Measurements from ENCODE around the gene SLC2A1.

The SLC2A1 gene

GRCh38 chr1:42958488-42959319, at the start of gene SLC2A1:
SLC2A1 (minus strand) TSS chr1:42958868; CDS start chr1:42958651, 217 bp downstream.
- H3K4me1 ChIP-seq (ENCODE audit: control insufficient read depth, insufficient read depth, low read length), result peaks cover 53% of the 10 kb centered on the region
- no peaks in the 10 kb centered on the region for H3K27me3 ChIP-seq (ENCODE audit: control insufficient read depth, insufficient read depth, low read length)
- H3K27ac ChIP-seq (ENCODE audit: low read depth, low read length), result peak within 1 kb of the TSS; percentile 88
- peak within 1 kb of the TSS; percentile 87 for H3K4me3 ChIP-seq (ENCODE audit: low read depth, low read length)
- no peaks in the 10 kb centered on the region for H3K9me3 ChIP-seq (ENCODE audit: control insufficient read depth, insufficient read depth, low read length)
- H3K9ac ChIP-seq (ENCODE audit: low read depth, low read length), result peak within 1 kb of the TSS; percentile 92
- peaks cover 28% of the 10 kb centered on the region for H3K36me3 ChIP-seq (ENCODE audit: control insufficient read depth, insufficient read depth, low read length)

DNA sequence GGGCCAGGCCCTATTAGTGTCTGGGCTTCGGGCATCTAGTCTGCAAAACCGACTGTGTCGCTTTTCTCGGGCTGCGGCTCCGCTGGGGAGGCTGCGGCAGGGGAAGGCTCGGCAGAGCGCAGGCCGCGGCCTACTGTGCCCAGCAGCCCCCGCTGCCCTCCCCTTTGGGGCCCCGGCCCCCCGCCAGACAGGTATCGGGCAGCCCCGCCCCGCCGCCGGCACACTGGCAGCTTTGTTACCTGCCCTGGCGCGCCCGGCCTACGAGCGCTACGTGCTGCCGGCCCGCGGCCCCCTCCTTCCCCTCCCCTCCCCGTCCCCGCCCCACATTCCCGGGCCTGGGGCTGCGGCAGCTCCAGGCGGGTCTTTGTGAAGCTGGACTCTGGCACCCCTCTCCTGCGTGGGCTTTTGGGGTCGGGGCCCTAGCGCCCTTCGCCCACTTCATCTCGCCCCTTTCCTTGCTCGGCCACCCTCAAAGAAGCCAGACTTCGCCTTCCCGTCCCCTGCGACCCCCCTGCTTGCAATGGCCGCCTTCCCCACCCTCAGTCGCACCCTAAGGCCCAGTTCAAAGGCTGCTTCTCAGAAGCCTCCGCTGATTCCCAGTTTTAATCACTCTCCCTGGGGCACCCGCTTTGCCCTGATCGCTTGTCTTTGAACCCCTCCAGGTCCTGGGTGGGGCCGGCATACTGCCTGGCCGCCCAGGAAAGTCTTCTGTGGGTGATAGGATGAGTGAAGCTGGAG, 48.9 kb upstream of the SLC2A1 start:
- Histone ChIP-seq H3K27ac (ENCODE audit: low read depth, low read length) (peak overlapping the region; percentile 99), H3K4me1 (ENCODE audit: control insufficient read depth, insufficient read depth, low read length) (peaks cover 38% of the 10 kb centered on the region), H3K4me3 (ENCODE audit: low read depth, low read length) (peak overlapping the region; percentile 41; the same call in 1 of the 2 replicates), H3K9me3 (ENCODE audit: control insufficient read depth, insufficient read depth, low read length) (no peaks in the 10 kb centered on the region), H3K9ac (ENCODE audit: low read depth, low read length) (peak overlapping the region; percentile 69), H3K27me3 (ENCODE audit: control insufficient read depth, insufficient read depth, low read length) (no peaks in the 10 kb centered on the region), H3K36me3 (ENCODE audit: control insufficient read depth, insufficient read depth, low read length) (no peaks in the 10 kb centered on the region)

DNA sequence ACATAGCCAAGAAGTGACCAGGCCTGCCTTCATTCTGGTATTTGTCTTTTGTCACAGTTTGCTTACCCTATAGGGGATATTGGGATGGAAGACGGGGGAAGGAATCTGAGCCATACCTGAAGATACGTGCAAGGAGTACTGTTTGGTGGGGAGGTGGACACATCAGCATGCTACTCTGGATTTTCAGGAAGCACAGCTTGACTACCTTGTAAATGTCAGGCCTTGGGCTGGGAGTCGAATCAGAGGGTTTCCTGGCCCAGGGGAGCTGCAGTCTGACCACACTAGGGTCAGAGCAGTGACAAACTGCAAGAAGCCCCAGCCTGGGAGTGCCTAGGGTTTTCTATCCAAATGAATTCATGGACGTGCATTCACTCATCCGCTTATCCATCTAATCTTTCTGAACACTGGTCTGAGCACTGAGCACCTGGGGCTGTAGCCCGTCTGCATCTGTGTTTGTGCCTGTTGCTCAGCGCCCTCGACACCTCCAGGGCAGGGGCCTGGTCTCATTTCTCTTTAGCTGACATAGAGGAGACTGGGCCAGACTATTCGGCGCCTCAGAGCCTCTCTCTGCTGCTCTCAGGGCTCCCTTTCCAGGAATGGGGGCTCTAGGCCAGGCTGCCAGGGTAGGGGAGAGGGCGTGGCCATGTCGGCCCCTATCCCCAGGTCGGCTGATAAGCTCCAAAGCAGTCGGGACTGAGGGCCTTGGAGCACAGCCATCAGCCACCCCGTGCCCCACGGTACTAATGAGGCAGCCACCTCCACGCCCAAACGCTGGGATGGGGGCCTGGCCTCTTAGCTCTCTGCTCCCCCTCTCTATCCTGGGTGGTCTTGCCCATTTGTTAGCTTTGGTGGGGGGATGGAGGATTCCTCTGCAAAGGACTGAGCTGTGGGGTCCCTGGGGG, 47.0 kb upstream of the SLC2A1 start:
- H3K36me3 ChIP-seq (ENCODE audit: control insufficient read depth, insufficient read depth, low read length), result no peaks in the 10 kb centered on the region
- H3K9me3 ChIP-seq (ENCODE audit: control insufficient read depth, insufficient read depth, low read length), result no peaks in the 10 kb centered on the region
- H3K27me3 ChIP-seq (ENCODE audit: control insufficient read depth, insufficient read depth, low read length), result no peaks in the 10 kb centered on the region
- H3K4me3 ChIP-seq (ENCODE audit: low read depth, low read length), result no peak overlapping the region
- H3K27ac ChIP-seq (ENCODE audit: low read depth, low read length), result peak overlapping the region; percentile 48
- 0 out of 2 replicates have a peak overlapping the region, but pooled peaks have one; percentile 32 for H3K9ac ChIP-seq (ENCODE audit: low read depth, low read length)
- peaks cover 38% of the 10 kb centered on the region for H3K4me1 ChIP-seq (ENCODE audit: control insufficient read depth, insufficient read depth, low read length)

- no peak overlapping the region for H3K4me3 ChIP-seq (ENCODE audit: low read depth, low read length)
- no peaks in the 10 kb centered on the region for H3K36me3 ChIP-seq (ENCODE audit: control insufficient read depth, insufficient read depth, low read length)
- H3K9ac ChIP-seq (ENCODE audit: low read depth, low read length), result no peak overlapping the region
- H3K27me3 ChIP-seq (ENCODE audit: control insufficient read depth, insufficient read depth, low read length), result no peaks in the 10 kb centered on the region
- peaks cover 38% of the 10 kb centered on the region for H3K4me1 ChIP-seq (ENCODE audit: control insufficient read depth, insufficient read depth, low read length)
- H3K9me3 ChIP-seq (ENCODE audit: control insufficient read depth, insufficient read depth, low read length), result no peaks in the 10 kb centered on the region
- H3K27ac ChIP-seq (ENCODE audit: low read depth, low read length), result peak overlapping the region; percentile 32
These were observed 46.2 kb upstream of the SLC2A1 start for GRCh38 chr1:43004587-43005459.

DNA sequence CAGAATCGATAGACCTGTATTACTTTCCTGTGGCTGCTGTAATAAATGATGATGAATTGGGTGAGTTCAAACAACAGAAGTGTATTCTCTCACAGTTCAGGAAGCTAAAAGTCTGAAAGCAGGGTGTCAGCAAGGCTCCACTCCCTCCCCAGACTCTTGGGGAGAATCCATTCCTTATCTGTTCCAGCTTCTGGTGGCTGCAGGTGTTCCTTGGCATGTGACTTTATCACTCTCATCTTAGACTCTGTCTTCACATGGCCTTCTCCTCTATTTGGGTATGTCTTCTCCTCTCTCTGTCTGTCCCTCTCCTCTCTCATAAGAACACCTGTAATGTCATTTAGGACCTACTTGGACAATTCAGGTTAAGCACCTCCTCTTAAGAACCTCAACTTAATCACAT, 44.1 kb upstream of the SLC2A1 start:
- no peak overlapping the region for H3K9ac ChIP-seq (ENCODE audit: low read depth, low read length)
- no peak overlapping the region for H3K27ac ChIP-seq (ENCODE audit: low read depth, low read length)
- peaks cover 21% of the 10 kb centered on the region for H3K4me1 ChIP-seq (ENCODE audit: control insufficient read depth, insufficient read depth, low read length)
- H3K9me3 ChIP-seq (ENCODE audit: control insufficient read depth, insufficient read depth, low read length), result no peaks in the 10 kb centered on the region
- H3K36me3 ChIP-seq (ENCODE audit: control insufficient read depth, insufficient read depth, low read length), result no peaks in the 10 kb centered on the region
- no peak overlapping the region for H3K4me3 ChIP-seq (ENCODE audit: low read depth, low read length)
- no peaks in the 10 kb centered on the region for H3K27me3 ChIP-seq (ENCODE audit: control insufficient read depth, insufficient read depth, low read length)

- Histone ChIP-seq H3K27ac (ENCODE audit: low read depth, low read length) (no peak overlapping the region), H3K9ac (ENCODE audit: low read depth, low read length) (no peak overlapping the region), H3K4me1 (ENCODE audit: control insufficient read depth, insufficient read depth, low read length) (peaks cover 17% of the 10 kb centered on the region), H3K9me3 (ENCODE audit: control insufficient read depth, insufficient read depth, low read length) (no peaks in the 10 kb centered on the region), H3K4me3 (ENCODE audit: low read depth, low read length) (no peak overlapping the region), H3K27me3 (ENCODE audit: control insufficient read depth, insufficient read depth, low read length) (no peaks in the 10 kb centered on the region), H3K36me3 (ENCODE audit: control insufficient read depth, insufficient read depth, low read length) (no peaks in the 10 kb centered on the region)
These were observed 43.4 kb upstream of the SLC2A1 start for GRCh38 chr1:43002116-43002515.

DNA sequence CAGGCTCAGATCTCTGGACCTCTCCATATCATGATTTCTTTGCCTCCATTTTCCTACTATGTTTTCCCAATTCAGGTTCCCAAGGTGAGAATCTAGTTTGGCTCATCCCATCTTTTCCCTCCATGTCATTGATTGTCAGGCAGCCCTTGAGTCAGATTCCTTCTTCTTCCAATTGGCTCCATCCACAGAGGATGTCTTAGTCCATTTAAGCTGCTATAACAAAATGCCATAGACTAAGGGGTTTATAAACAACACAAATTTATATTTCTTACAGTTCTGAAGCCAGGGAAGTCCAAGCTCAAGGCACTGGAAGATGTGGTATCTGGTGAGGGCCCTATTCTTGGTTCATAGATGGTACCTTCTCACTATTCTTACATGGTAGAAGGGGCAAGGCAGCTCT, 42.8 kb upstream of the SLC2A1 start:
- H3K4me3 ChIP-seq (ENCODE audit: low read depth, low read length), result no peak overlapping the region
- peaks cover 15% of the 10 kb centered on the region for H3K4me1 ChIP-seq (ENCODE audit: control insufficient read depth, insufficient read depth, low read length)
- no peak overlapping the region for H3K27ac ChIP-seq (ENCODE audit: low read depth, low read length)
- no peak overlapping the region for H3K9ac ChIP-seq (ENCODE audit: low read depth, low read length)
- H3K27me3 ChIP-seq (ENCODE audit: control insufficient read depth, insufficient read depth, low read length), result no peaks in the 10 kb centered on the region
- no peaks in the 10 kb centered on the region for H3K9me3 ChIP-seq (ENCODE audit: control insufficient read depth, insufficient read depth, low read length)
- H3K36me3 ChIP-seq (ENCODE audit: control insufficient read depth, insufficient read depth, low read length), result no peaks in the 10 kb centered on the region

GRCh38 chr1:43000271-43000670, 41.6 kb upstream of the SLC2A1 start:
- Histone ChIP-seq H3K4me1 (ENCODE audit: control insufficient read depth, insufficient read depth, low read length) (peaks cover 3% of the 10 kb centered on the region), H3K9me3 (ENCODE audit: control insufficient read depth, insufficient read depth, low read length) (no peaks in the 10 kb centered on the region), H3K4me3 (ENCODE audit: low read depth, low read length) (no peak overlapping the region), H3K36me3 (ENCODE audit: control insufficient read depth, insufficient read depth, low read length) (no peaks in the 10 kb centered on the region), H3K27me3 (ENCODE audit: control insufficient read depth, insufficient read depth, low read length) (no peaks in the 10 kb centered on the region), H3K27ac (ENCODE audit: low read depth, low read length) (no peak overlapping the region), H3K9ac (ENCODE audit: low read depth, low read length) (no peak overlapping the region)

GRCh38 chr1:42999308-42999707, 40.6 kb upstream of the SLC2A1 start:
- H3K9me3 ChIP-seq (ENCODE audit: control insufficient read depth, insufficient read depth, low read length), result no peaks in the 10 kb centered on the region
- no peak overlapping the region for H3K9ac ChIP-seq (ENCODE audit: low read depth, low read length)
- no peak overlapping the region for H3K4me3 ChIP-seq (ENCODE audit: low read depth, low read length)
- no peaks in the 10 kb centered on the region for H3K36me3 ChIP-seq (ENCODE audit: control insufficient read depth, insufficient read depth, low read length)
- H3K27ac ChIP-seq (ENCODE audit: low read depth, low read length), result no peak overlapping the region
- H3K27me3 ChIP-seq (ENCODE audit: control insufficient read depth, insufficient read depth, low read length), result no peaks in the 10 kb centered on the region
- no peaks in the 10 kb centered on the region for H3K4me1 ChIP-seq (ENCODE audit: control insufficient read depth, insufficient read depth, low read length)

- H3K27ac ChIP-seq (ENCODE audit: low read depth, low read length), result no peak overlapping the region
These were observed 39.7 kb upstream of the SLC2A1 start for GRCh38 chr1:42998386-42998785.

More at GRCh38 chr1:42998386-42998785, 39.7 kb upstream of the SLC2A1 start:
- no peaks in the 10 kb centered on the region for H3K4me1 ChIP-seq (ENCODE audit: control insufficient read depth, insufficient read depth, low read length)
- no peaks in the 10 kb centered on the region for H3K27me3 ChIP-seq (ENCODE audit: control insufficient read depth, insufficient read depth, low read length)
- no peak overlapping the region for H3K9ac ChIP-seq (ENCODE audit: low read depth, low read length)
- no peak overlapping the region for H3K4me3 ChIP-seq (ENCODE audit: low read depth, low read length)
- H3K36me3 ChIP-seq (ENCODE audit: control insufficient read depth, insufficient read depth, low read length), result no peaks in the 10 kb centered on the region
- H3K9me3 ChIP-seq (ENCODE audit: control insufficient read depth, insufficient read depth, low read length), result no peaks in the 10 kb centered on the region
